ENCODE measurements around the gene MYF6.

The MYF6 gene

GRCh38 chr12:80720516-80720915 lies 13.1 kb downstream of the MYF6 start:
- DNase-seq (ENCODE audit: low read depth, low spot score): no peak
- peaks cover 7% of the 10 kb centered on the region; the same call in 1 of the 2 replicates for H3K9me3 ChIP-seq (ENCODE audit: insufficient read depth, low read length)
- TF ChIP-seq ZNF274 (IDR thresholded peaks at IDR 0.05; ENCODE audit: low read depth, low read length) (no peak), SUZ12 (IDR thresholded peaks at IDR 0.05; ENCODE audit: extremely low read depth, insufficient read depth, insufficient read length) (no peak), YY1 (IDR thresholded peaks at IDR 0.05; ENCODE audit: insufficient read depth, insufficient read length) (no peak)
- no peak overlapping the region for H3K9ac ChIP-seq (ENCODE audit: insufficient read length, low read depth)
- H3K4me3 ChIP-seq (ENCODE audit: insufficient read length, low read depth): no peak overlapping the region
- no peaks in the 10 kb centered on the region for H3K36me3 ChIP-seq (ENCODE audit: insufficient read depth, insufficient read length, low read length)
- peaks cover 2% of the 10 kb centered on the region for H3K4me1 ChIP-seq (ENCODE audit: insufficient read depth, insufficient read length)
- no peaks in the 10 kb centered on the region for H3K27me3 ChIP-seq (ENCODE audit: insufficient read depth, insufficient read length)

- H3K9me3 ChIP-seq (ENCODE audit: insufficient read depth, low read length): peaks cover 7% of the 10 kb centered on the region; the same call in 1 of the 2 replicates
- H3K36me3 ChIP-seq (ENCODE audit: insufficient read depth, insufficient read length, low read length): no peaks in the 10 kb centered on the region
- H3K9ac ChIP-seq (ENCODE audit: insufficient read length, low read depth): no peak overlapping the region
- no peak for TF ChIP-seq ZNF274 (IDR thresholded peaks at IDR 0.05; ENCODE audit: low read depth, low read length)
- no peak for TF ChIP-seq YY1 (IDR thresholded peaks at IDR 0.05; ENCODE audit: insufficient read depth, insufficient read length)
- no peak for TF ChIP-seq SUZ12 (IDR thresholded peaks at IDR 0.05; ENCODE audit: extremely low read depth, insufficient read depth, insufficient read length)
- DNase-seq (ENCODE audit: low read depth, low spot score): no peak
- H3K27me3 ChIP-seq (ENCODE audit: insufficient read depth, insufficient read length): no peaks in the 10 kb centered on the region
- H3K4me1 ChIP-seq (ENCODE audit: insufficient read depth, insufficient read length): no peaks in the 10 kb centered on the region
- H3K4me3 ChIP-seq (ENCODE audit: insufficient read length, low read depth): no peak overlapping the region
These were observed 13.9 kb downstream of the MYF6 start for GRCh38 chr12:80721326-80721725.

- Histone ChIP-seq H3K36me3 (ENCODE audit: insufficient read depth, insufficient read length, low read length) (no peaks in the 10 kb centered on the region), H3K9ac (ENCODE audit: insufficient read length, low read depth) (no peak overlapping the region), H3K9me3 (ENCODE audit: insufficient read depth, low read length) (no peaks in the 10 kb centered on the region), H3K4me1 (ENCODE audit: insufficient read depth, insufficient read length) (no peaks in the 10 kb centered on the region), H3K27me3 (ENCODE audit: insufficient read depth, insufficient read length) (no peaks in the 10 kb centered on the region), H3K4me3 (ENCODE audit: insufficient read length, low read depth) (no peak overlapping the region)
- no peak for DNase-seq (ENCODE audit: low read depth, low spot score)
- TF ChIP-seq YY1 (IDR thresholded peaks at IDR 0.05; ENCODE audit: insufficient read depth, insufficient read length) (no peak), SUZ12 (IDR thresholded peaks at IDR 0.05; ENCODE audit: extremely low read depth, insufficient read depth, insufficient read length) (no peak), ZNF274 (IDR thresholded peaks at IDR 0.05; ENCODE audit: low read depth, low read length) (no peak)
These were observed 38.5 kb downstream of the MYF6 start for GRCh38 chr12:80745851-80746505.

GRCh38 chr12:80747800-80748199 lies 40.4 kb downstream of the MYF6 start:
- Histone ChIP-seq H3K36me3 (ENCODE audit: insufficient read depth, insufficient read length, low read length) (no peaks in the 10 kb centered on the region), H3K4me1 (ENCODE audit: insufficient read depth, insufficient read length) (no peaks in the 10 kb centered on the region), H3K27me3 (ENCODE audit: insufficient read depth, insufficient read length) (no peaks in the 10 kb centered on the region), H3K4me3 (ENCODE audit: insufficient read length, low read depth) (no peak overlapping the region), H3K9me3 (ENCODE audit: insufficient read depth, low read length) (no peaks in the 10 kb centered on the region), H3K9ac (ENCODE audit: insufficient read length, low read depth) (no peak overlapping the region)
- TF ChIP-seq SUZ12 (IDR thresholded peaks at IDR 0.05; ENCODE audit: extremely low read depth, insufficient read depth, insufficient read length) (no peak), ZNF274 (IDR thresholded peaks at IDR 0.05; ENCODE audit: low read depth, low read length) (no peak), YY1 (IDR thresholded peaks at IDR 0.05; ENCODE audit: insufficient read depth, insufficient read length) (no peak)
- DNase-seq (ENCODE audit: low read depth, low spot score): no peak

- H3K9ac ChIP-seq (ENCODE audit: insufficient read length, low read depth): no peak overlapping the region
- no peak for TF ChIP-seq YY1 (IDR thresholded peaks at IDR 0.05; ENCODE audit: insufficient read depth, insufficient read length)
- no peak for TF ChIP-seq ZNF274 (IDR thresholded peaks at IDR 0.05; ENCODE audit: low read depth, low read length)
- no peak for TF ChIP-seq SUZ12 (IDR thresholded peaks at IDR 0.05; ENCODE audit: extremely low read depth, insufficient read depth, insufficient read length)
- H3K9me3 ChIP-seq (ENCODE audit: insufficient read depth, low read length): no peaks in the 10 kb centered on the region
- H3K36me3 ChIP-seq (ENCODE audit: insufficient read depth, insufficient read length, low read length): no peaks in the 10 kb centered on the region
- H3K4me3 ChIP-seq (ENCODE audit: insufficient read length, low read depth): no peak overlapping the region
- no peaks in the 10 kb centered on the region for H3K4me1 ChIP-seq (ENCODE audit: insufficient read depth, insufficient read length)
- DNase-seq (ENCODE audit: low read depth, low spot score): no peak
- no peaks in the 10 kb centered on the region for H3K27me3 ChIP-seq (ENCODE audit: insufficient read depth, insufficient read length)
These were observed 42.0 kb downstream of the MYF6 start for GRCh38 chr12:80749456-80749855.

GRCh38 chr12:80752464-80752863 lies 45.0 kb downstream of the MYF6 start:
- no peaks in the 10 kb centered on the region for H3K36me3 ChIP-seq (ENCODE audit: insufficient read depth, insufficient read length, low read length)
- H3K4me1 ChIP-seq (ENCODE audit: insufficient read depth, insufficient read length): no peaks in the 10 kb centered on the region
- H3K9me3 ChIP-seq (ENCODE audit: insufficient read depth, low read length): no peaks in the 10 kb centered on the region
- H3K4me3 ChIP-seq (ENCODE audit: insufficient read length, low read depth): no peak overlapping the region
- no peaks in the 10 kb centered on the region for H3K27me3 ChIP-seq (ENCODE audit: insufficient read depth, insufficient read length)
- H3K9ac ChIP-seq (ENCODE audit: insufficient read length, low read depth): no peak overlapping the region
- TF ChIP-seq SUZ12 (IDR thresholded peaks at IDR 0.05; ENCODE audit: extremely low read depth, insufficient read depth, insufficient read length) (no peak), YY1 (IDR thresholded peaks at IDR 0.05; ENCODE audit: insufficient read depth, insufficient read length) (no peak), ZNF274 (IDR thresholded peaks at IDR 0.05; ENCODE audit: low read depth, low read length) (no peak)
- DNase-seq (ENCODE audit: low read depth, low spot score): no peak

GRCh38 chr12:80754274-80754673 lies 46.8 kb downstream of the MYF6 start:
- TF ChIP-seq ZNF274 (IDR thresholded peaks at IDR 0.05; ENCODE audit: low read depth, low read length): no peak
- TF ChIP-seq YY1 (IDR thresholded peaks at IDR 0.05; ENCODE audit: insufficient read depth, insufficient read length): no peak
- Histone ChIP-seq H3K4me1 (ENCODE audit: insufficient read depth, insufficient read length) (no peaks in the 10 kb centered on the region), H3K27me3 (ENCODE audit: insufficient read depth, insufficient read length) (no peaks in the 10 kb centered on the region), H3K9me3 (ENCODE audit: insufficient read depth, low read length) (no peaks in the 10 kb centered on the region), H3K4me3 (ENCODE audit: insufficient read length, low read depth) (no peak overlapping the region), H3K36me3 (ENCODE audit: insufficient read depth, insufficient read length, low read length) (no peaks in the 10 kb centered on the region), H3K9ac (ENCODE audit: insufficient read length, low read depth) (no peak overlapping the region)
- no peak for DNase-seq (ENCODE audit: low read depth, low spot score)
